Measurements from ENCODE around the gene ZFP69B. TPM values are rescaled to one million over a fixed set of nuclear protein-coding genes. Genes with fewer than 3 reads are reported as not detected.

The ZFP69B gene
- total RNA-seq, 1 experiment from 2014 or later, result 11.6 TPM

- DNase-seq (ENCODE audit: low read depth, low spot score) (no peak), ATAC-seq (no peak)
- H3K27me3 ChIP-seq (ENCODE audit: control insufficient read depth, insufficient read depth, low read length), result no peaks in the 10 kb centered on the region
- peaks cover 33% of the 10 kb centered on the region for H3K9me3 ChIP-seq (ENCODE audit: control insufficient read depth, insufficient read depth, low read depth, low read length)
- H3K27ac ChIP-seq (ENCODE audit: low read length), result no peak overlapping the region
- intact Hi-C loops (cut with micrococcal nuclease; ENCODE audit: unreplicated experiment), result no loop called here
- H3K4me3 ChIP-seq (ENCODE audit: low read depth in 2 of 2, low read length in 2 of 2), result no peak overlapping the region
- H3K36me3 ChIP-seq (ENCODE audit: control insufficient read depth, insufficient read depth, low read length), result no peaks in the 10 kb centered on the region
- BruUV-seq (replicated peaks), result no TSS peak
- in situ Hi-C loops (cut with HindIII; ENCODE audit: low pct_unique_long_range_greater_than_20kb, low sequenced_read_pairs), result no loop called here
- peaks cover 4% of the 10 kb centered on the region; the same call in 1 of the 2 replicates for H3K4me1 ChIP-seq (ENCODE audit: control insufficient read depth, insufficient read depth, low read length)
- TF ChIP-seq POLR2AphosphoS5 (IDR thresholded peaks at IDR 0.05; ENCODE audit: low read depth, low read length), result no peak
- no peak for TF ChIP-seq SIN3A (IDR thresholded peaks at IDR 0.05; ENCODE audit: borderline replicate concordance, insufficient read depth, low read depth, low read length)
- TF ChIP-seq, protein P1, sequence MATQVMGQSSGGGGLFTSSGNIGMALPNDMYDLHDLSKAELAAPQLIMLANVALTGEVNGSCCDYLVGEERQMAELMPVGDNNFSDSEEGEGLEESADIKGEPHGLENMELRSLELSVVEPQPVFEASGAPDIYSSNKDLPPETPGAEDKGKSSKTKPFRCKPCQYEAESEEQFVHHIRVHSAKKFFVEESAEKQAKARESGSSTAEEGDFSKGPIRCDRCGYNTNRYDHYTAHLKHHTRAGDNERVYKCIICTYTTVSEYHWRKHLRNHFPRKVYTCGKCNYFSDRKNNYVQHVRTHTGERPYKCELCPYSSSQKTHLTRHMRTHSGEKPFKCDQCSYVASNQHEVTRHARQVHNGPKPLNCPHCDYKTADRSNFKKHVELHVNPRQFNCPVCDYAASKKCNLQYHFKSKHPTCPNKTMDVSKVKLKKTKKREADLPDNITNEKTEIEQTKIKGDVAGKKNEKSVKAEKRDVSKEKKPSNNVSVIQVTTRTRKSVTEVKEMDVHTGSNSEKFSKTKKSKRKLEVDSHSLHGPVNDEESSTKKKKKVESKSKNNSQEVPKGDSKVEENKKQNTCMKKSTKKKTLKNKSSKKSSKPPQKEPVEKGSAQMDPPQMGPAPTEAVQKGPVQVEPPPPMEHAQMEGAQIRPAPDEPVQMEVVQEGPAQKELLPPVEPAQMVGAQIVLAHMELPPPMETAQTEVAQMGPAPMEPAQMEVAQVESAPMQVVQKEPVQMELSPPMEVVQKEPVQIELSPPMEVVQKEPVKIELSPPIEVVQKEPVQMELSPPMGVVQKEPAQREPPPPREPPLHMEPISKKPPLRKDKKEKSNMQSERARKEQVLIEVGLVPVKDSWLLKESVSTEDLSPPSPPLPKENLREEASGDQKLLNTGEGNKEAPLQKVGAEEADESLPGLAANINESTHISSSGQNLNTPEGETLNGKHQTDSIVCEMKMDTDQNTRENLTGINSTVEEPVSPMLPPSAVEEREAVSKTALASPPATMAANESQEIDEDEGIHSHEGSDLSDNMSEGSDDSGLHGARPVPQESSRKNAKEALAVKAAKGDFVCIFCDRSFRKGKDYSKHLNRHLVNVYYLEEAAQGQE (IDR thresholded peaks at IDR 0.05; ENCODE audit: insufficient read depth in 1 of 2, low read depth in 2 of 2, low read length in 1 of 2), result no peak
- no peak for TF ChIP-seq CTCF (IDR thresholded peaks at IDR 0.05)
- CTCF ChIA-PET, result no interaction called here
- POLR2A ChIA-PET, result no interaction called here
These were observed 25.0 kb downstream of the ZFP69B start for GRCh38 chr1:40475268-40475667.

DNA sequence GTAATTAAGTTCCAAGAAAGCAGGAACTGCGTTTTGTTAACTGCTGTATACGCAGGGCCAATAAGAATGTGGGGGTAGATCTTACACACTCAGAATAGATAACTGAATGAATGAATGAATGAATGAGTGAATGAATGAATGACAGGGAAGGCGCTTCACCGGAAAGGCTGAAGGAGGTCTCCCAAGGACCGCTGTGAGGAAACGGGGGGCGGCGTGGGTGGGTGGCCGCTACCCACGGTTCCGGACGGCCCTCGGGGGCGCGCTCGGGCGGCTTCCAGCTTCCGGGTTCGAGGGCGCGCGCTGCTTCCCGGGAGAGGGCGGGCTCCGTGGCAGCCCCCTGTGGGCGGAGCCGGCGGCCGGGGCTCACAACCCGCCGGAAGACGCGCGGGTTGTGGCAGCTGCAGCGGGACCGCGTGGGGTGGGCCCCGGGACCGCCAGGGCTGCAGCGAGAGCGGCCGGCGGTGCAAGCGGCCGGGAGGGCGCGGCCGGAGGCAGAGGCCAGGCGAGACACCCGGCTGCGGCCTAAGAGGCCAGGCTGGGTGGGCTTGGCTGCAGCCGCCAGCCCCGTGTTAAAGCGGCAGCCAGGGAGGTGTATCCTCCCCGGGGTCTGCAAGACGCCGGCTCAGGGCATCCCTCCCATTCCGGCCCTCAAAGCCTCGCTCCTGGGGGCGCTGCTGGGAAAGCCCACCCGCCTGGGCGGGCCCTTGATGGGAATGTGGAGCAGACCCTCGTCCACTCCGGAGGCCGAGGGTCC lies 26.8 kb downstream of the ZFP69B start, which contains the start of gene ZFP69:
TSS of gene ZFP69 (plus strand) at position 367 of the 754 bp plus-strand sequence. CDS start 2,072 bp downstream, outside the sequence.
- ATAC-seq (peak; percentile 97), DNase-seq (ENCODE audit: low read depth, low spot score) (no peak)
- TF ChIP-seq TCF7L2 (IDR thresholded peaks at IDR 0.05; ENCODE audit: low read depth, low read length) (no peak), POLR2AphosphoS5 (IDR thresholded peaks at IDR 0.05; ENCODE audit: low read depth, low read length) (peak; percentile 61; the same call in 1 of the 2 replicates), SIN3A (IDR thresholded peaks at IDR 0.05; ENCODE audit: borderline replicate concordance, insufficient read depth, low read depth, low read length) (0 out of 2 replicates have a peak, but pooled peaks have one; percentile 54)
- intact Hi-C loops (cut with micrococcal nuclease; ENCODE audit: unreplicated experiment), result no loop called here
- Histone ChIP-seq H3K4me3 (ENCODE audit: low read depth in 2 of 2, low read length in 2 of 2) (peak within 1 kb of the TSS; percentile 79 to 90), H3K4me1 (ENCODE audit: control insufficient read depth, insufficient read depth, low read length) (peaks cover 4% of the 10 kb centered on the region; the same call in 1 of the 2 replicates), H3K9me3 (ENCODE audit: control insufficient read depth, insufficient read depth, low read depth, low read length) (peaks cover 33% of the 10 kb centered on the region), H3K27me3 (ENCODE audit: control insufficient read depth, insufficient read depth, low read length) (no peaks in the 10 kb centered on the region), H3K27ac (ENCODE audit: low read length) (peak within 1 kb of the TSS; percentile 94), H3K36me3 (ENCODE audit: control insufficient read depth, insufficient read depth, low read length) (no peaks in the 10 kb centered on the region)
- in situ Hi-C loops (cut with HindIII; ENCODE audit: low pct_unique_long_range_greater_than_20kb, low sequenced_read_pairs), result no loop called here
- POLR2A ChIA-PET, result interaction anchor here (0.7 kb wide), 1 partner anchor 148 kb away, joined by 5 read pairs; no protein-coding TSS in a partner anchor
- CTCF ChIA-PET, result interaction anchor here (0.5 kb wide), 1 partner anchor 64 kb away, joined by 3 read pairs; no protein-coding TSS in a partner anchor
- BruUV-seq (replicated peaks), result no TSS peak
